G401.6 (cell line): ENCODE results near the gene IFT52.
"Not testable (repeated sequence)": the region's sequence is repeated elsewhere in the genome, so short reads cannot be mapped to it uniquely, and the experiment has no call there.

Source experiments
- FAIRE-seq: peaks from 2 replicates; lab custom pipeline; 2012; peaks lifted over from hg19 to GRCh38; lab: Jason Lieb, UNC

Gene IFT52

GRCh38 chr20:43567477-43567876 is 23.3 kb upstream of the IFT52 start:
- FAIRE-seq = no peak

- no peak for FAIRE-seq
These were observed 22.0 kb upstream of the IFT52 start for GRCh38 chr20:43568706-43569105.

- FAIRE-seq = no peak
These were observed 21.5 kb upstream of the IFT52 start for GRCh38 chr20:43569282-43569681.

DNA sequence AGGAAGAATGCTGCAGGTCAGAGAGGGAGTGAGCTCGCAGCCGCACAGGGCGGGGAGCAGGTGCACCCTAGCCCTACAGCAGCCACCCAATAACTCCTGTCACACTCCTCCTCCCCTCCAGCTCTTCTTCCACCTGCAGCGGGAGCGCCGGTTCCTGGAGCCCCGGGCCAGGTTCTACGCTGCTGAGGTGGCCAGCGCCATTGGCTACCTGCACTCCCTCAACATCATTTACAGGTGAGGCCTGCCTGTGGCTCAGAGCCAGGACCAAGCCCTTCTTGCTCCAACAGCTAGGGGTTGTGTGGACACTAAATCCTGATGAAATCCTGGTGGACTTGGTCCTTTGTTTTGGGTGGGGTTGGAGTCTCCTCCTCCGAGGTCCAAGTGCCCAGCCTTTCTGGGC is 20.2 kb upstream of the IFT52 start:
- no peak for FAIRE-seq

- FAIRE-seq = no peak
These were observed 19.4 kb upstream of the IFT52 start for GRCh38 chr20:43571310-43571709.

DNA sequence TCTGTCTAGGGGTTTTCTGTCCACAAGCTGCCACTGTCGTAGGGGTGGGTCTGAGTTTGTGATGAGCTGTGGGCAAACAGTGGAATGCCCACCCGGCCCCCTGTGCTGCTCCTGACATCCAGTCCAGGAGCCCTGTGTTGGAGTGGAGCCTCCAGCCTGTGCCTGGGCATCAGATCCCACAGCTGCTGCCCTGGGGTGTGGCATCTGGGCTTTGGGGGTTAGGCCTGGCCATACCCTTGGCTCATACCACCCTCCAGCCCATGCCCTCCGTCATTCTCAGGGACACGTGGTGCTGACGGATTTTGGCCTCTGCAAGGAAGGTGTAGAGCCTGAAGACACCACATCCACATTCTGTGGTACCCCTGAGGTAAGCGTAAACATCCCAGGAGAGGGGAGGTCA is 19.0 kb upstream of the IFT52 start:
- no peak for FAIRE-seq

DNA sequence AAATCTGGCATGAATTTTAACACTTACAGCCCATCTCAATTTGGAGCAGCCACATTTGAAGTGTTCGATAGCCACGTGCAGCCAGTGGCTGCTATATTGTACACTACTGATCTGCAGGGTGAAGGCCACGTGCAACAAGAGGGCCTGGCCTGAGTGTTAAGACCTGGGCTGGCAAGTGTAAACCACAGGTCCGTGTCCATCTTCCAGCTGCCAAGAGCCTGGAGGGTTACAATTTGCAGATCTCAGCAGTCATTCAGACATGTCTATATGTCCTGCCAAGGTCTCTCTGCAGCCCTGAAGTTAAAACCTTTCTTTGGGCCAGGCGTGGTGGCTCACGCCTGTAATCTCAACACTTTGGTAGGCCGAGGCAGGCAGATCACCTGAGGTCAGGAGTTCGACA is 17.8 kb upstream of the IFT52 start:
- no peak for FAIRE-seq

DNA sequence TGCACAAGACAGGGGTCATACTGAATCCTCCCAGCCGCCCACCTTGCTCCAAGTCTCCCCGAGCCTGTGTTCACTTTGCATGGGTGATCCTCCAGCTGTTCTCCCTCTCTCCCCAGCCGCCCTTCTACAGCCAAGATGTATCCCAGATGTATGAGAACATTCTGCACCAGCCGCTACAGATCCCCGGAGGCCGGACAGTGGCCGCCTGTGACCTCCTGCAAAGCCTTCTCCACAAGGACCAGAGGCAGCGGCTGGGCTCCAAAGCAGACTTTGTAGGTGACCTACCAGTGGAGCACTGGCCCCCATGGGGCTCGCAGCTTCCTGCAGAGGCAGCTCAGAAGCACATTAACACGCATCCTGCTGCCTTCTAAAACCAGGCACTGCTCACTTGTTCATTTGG is 14.6 kb upstream of the IFT52 start:
- no peak for FAIRE-seq

- FAIRE-seq = no peak
These were observed 10.6 kb upstream of the IFT52 start for GRCh38 chr20:43579861-43580793.

DNA sequence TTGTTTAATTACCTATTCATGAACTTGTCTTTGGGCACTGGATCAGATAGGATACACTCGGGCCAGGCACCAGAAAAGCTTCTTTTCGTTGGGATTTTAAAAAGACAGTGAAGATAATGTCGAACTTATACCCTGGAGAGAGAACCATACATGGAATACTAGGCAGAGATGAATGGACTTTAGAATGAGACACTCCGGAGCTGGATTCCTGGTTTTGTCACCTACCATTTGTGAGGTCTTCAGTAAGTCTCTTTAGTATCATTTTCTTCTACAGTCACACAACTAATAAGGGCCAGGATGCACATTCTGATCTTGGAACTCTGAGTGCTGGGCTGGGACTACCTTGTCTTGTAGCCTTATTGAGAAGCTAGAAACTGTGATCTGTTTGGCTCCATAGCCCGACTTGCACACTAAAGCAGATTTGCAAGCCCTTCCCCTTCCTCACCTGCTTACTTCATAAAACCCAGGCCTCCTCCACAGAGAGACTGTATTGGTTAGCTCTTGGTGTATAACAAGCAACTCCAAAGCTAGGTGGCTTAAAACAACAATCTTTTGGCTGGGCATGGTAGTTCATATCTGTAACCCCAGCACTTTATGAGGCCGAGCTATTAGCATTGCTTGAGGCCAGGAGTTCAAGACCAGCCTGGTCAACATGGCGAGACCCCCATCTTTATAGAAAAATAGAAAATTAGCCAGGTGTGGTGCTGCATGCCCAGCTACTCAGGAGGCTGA is 7.4 kb upstream of the IFT52 start:
- FAIRE-seq = no peak

DNA sequence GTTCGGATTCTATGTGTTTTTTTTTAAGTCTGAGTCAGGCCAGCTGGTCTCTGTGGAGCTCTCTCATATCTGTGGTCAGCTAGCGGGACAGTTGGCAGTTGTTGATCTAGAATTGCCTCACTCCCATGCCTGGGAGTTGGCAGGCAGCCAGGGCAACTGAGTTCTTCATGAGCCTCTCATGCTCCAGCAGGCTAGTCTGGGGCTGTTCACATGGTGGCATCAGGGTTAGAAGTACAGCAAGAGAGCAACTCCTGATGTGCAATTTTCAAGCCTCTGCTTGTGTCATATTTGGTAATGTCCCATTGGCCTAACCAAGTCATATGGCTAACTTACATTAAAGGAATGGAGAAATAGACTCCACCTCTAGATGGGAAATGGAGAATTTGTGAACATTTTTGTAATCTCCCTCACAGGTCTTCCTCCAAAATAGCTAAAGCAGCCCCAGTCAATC is 6.7 kb upstream of the IFT52 start:
- no peak for FAIRE-seq

- FAIRE-seq = no peak
These were observed 6.1 kb upstream of the IFT52 start for GRCh38 chr20:43584448-43585136.

- FAIRE-seq = no peak
These were observed 4.1 kb upstream of the IFT52 start for GRCh38 chr20:43586641-43587040.

DNA sequence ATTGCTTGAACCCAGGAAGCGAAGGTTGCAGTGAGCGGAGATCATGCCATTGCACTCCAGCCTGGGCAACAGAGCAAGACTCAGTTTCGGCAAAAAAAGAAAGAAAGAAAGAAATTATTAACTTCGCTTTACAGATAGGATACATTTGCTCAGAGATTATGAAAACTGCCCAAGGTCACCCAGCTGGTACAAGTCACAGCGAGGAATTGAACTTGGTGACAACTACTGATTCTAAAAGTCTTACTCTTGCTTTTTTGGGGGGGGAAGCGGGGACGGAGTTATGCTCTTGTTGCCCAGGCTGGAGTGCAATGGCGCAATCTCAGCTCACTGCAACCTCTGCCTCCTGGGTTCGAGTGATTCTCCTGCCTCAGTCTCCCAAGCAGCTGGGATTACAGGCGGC is 2.2 kb upstream of the IFT52 start:
- FAIRE-seq = not testable (repeated sequence)

GRCh38 chr20:43590036-43590391 is 723 bp upstream of the IFT52 start:
- no peak for FAIRE-seq

DNA sequence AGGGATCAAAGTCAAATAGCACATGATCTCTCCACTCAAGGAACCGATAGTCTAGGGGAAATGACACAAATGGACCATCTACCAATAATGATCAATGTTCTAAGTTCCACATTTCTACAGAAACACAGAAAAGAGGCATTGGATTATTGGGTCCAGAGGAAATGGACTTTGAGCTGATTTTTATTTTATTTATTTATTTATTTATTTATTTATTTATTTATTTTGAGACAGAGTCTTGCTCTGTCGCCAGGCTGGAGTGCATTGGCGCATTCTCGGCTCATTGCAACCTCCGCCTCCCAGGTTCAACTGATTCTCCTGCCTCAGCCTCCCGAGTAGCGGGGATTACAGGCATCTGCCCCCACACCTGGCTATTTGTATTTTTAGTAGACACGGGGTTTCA is 11.2 kb downstream of the IFT52 start:
- not testable (repeated sequence) for FAIRE-seq

DNA sequence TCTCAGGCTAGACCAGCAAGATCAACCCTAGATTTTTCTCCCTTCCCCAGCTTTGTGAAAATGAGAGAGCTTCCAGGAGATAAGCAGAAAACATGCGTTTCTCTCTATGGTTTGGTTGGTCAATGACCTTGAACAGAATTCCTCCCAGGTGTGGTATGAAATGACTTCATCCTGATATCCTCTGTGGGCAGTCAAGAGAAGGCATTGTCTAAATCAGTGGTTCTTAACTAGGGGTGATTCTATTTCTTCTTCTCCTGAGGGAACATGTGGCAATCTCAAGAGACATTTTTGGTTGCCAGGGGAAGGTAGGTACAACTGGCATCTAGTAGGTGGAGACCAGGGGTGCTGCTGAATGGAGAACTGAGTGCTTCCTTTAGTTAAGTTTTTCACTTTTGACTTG is 12.4 kb downstream of the IFT52 start:
- no peak for FAIRE-seq

GRCh38 chr20:43605715-43606114 is 15.0 kb downstream of the IFT52 start:
- no peak for FAIRE-seq

DNA sequence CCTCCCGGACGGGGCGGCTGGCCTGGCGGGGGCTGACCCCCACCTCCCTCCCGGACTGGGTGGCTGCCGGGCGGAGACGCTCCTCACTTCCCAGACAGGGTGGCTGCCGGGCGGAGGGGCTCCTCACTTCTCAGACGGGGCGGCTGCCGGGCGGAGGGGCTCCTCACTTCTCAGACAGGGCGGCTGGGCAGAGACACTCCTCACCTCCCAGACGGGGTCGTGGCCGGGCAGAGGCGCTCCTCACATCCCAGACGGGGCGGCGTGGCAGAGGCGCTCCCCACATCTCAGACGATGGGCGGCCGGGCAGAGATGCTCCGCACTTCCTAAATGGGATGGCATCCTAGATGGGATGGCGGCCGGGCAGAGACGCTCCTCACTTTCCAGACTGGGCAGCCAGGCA is 16.5 kb downstream of the IFT52 start:
- not testable (repeated sequence) for FAIRE-seq

GRCh38 chr20:43631598-43631997 is 40.9 kb downstream of the IFT52 start:
- FAIRE-seq = no peak

GRCh38 chr20:43636429-43636828 is 45.7 kb downstream of the IFT52 start:
- FAIRE-seq = no peak

- FAIRE-seq = no peak
These were observed 51.8 kb downstream of the IFT52 start for GRCh38 chr20:43642548-43642947.

DNA sequence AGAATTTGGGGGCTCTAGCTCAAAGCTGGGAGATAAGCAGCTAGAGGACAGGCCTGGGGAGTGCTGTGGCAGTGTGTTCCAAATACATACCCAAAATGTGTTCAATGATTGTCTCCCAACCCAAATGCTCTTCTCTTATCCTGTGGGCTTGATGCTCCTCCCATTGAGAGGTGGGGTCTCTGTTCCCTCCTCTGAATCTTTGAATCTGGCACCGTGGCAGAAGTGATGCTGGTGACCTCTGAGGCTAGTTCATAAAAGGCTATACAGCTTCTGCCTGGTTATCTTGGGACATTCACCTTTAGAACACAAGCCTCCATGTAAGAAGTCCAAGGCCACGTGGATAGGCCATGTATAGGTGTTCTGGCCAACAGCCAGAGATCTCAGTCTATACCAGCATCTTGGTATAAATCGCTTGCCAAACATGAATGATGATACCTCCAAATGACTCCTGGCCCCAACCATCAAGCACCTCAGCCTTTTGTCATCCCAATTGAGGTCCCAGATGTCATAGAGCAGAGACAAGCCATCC is 60.3 kb downstream of the IFT52 start:
- no peak for FAIRE-seq
